Measurements from ENCODE around the gene SLCO1B1.
"Not testable (repeated sequence)": the region's sequence is repeated elsewhere in the genome, so short reads cannot be mapped to it uniquely, and the experiment has no call there.

Gene SLCO1B1, protein sequence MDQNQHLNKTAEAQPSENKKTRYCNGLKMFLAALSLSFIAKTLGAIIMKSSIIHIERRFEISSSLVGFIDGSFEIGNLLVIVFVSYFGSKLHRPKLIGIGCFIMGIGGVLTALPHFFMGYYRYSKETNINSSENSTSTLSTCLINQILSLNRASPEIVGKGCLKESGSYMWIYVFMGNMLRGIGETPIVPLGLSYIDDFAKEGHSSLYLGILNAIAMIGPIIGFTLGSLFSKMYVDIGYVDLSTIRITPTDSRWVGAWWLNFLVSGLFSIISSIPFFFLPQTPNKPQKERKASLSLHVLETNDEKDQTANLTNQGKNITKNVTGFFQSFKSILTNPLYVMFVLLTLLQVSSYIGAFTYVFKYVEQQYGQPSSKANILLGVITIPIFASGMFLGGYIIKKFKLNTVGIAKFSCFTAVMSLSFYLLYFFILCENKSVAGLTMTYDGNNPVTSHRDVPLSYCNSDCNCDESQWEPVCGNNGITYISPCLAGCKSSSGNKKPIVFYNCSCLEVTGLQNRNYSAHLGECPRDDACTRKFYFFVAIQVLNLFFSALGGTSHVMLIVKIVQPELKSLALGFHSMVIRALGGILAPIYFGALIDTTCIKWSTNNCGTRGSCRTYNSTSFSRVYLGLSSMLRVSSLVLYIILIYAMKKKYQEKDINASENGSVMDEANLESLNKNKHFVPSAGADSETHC

DNA sequence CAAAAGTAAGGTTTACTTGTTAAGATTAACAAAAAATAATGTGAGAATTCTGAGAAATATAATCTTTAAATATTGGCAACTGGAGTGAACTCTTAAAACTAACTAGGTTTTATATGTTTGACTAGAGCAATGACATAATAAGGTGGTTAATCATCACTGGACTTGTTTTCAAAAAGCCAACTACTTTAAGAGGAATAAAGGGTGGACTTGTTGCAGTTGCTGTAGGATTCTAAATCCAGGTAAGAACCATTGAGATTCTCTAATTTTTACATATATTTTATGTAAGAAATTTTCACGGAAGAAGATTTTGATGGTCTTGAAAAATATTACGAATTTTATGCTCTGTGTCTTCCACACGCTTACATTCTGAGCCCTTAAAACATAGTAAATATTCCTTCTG lies at the start of gene SLCO1B1:
Gene SLCO1B1, plus strand, starts transcription at position 197 of the 400 bp plus-strand sequence. CDS start 10,381 bp downstream, outside the sequence.
- H3K4me3 ChIP-seq (ENCODE audit: low read depth in 1 of 2, low read length in 2 of 2), result no peak within 1 kb of the TSS

DNA sequence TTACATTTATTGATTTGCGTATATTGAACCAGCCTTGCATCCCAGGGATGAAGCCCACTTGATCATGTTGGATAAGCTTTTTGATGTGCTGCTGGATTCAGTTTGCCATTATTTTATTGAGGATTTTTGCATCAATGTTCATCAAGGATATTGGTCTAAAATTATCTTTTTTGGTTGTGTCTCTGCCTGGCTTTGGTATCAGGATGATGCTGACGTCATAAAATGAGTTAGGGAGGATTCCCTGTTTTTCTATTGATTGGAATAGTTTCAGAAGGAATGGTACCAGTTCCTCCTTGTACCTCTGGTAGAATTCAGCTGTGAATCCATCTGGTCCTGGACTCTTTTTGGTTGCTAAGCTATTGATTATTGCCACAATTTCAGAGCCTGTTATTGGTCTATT lies 46.2 kb upstream of the SLCO1B1 start:
- H3K9me3 ChIP-seq (ENCODE audit: control insufficient read depth in 1 of 2, low read length in 2 of 2), result not testable (repeated sequence)

More for the DNA sequence above, at the start of gene SLCO1B1:
- Histone ChIP-seq H3K27ac (ENCODE audit: low read length) (no peak within 1 kb of the TSS), H3K9me3 (ENCODE audit: control insufficient read depth in 1 of 2, low read length in 2 of 2) (no peaks in the 10 kb centered on the region), H3K27me3 (ENCODE audit: low read depth, low read length) (no peaks in the 10 kb centered on the region), H3K4me1 (ENCODE audit: control insufficient read depth in 1 of 2, insufficient read depth in 2 of 2, low read length in 2 of 2) (no peaks in the 10 kb centered on the region), H3K36me3 (ENCODE audit: control insufficient read depth in 1 of 2, insufficient read depth in 2 of 2, low read length in 2 of 2) (no peaks in the 10 kb centered on the region)

DNA sequence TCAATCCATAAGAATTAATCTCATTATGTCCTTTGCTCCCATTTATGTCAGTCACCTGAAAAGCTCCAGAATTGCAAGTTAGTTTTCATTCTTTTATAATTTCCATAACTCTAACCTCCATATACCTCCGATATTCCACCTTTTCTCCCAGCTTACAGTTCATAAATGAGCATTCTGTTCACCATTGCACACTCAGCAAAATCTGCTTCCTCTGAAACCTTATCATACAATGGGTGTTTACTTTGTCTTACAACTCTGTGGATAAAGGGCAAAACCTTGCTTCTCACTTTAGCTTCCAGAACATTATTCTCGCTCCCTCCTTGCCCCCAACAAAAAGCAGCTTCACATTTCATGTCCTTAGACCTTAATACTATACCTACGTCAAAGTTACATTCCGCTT lies 19.3 kb upstream of the SLCO1B1 start:
- no peaks in the 10 kb centered on the region for H3K4me1 ChIP-seq (ENCODE audit: control insufficient read depth in 1 of 2, insufficient read depth in 2 of 2, low read length in 2 of 2)
- no peaks in the 10 kb centered on the region for H3K27me3 ChIP-seq (ENCODE audit: low read depth, low read length)
- H3K4me3 ChIP-seq (ENCODE audit: low read depth in 1 of 2, low read length in 2 of 2), result no peak overlapping the region
- peaks cover 0 to 3% of the 10 kb centered on the region in 2 donors for H3K9me3 ChIP-seq (ENCODE audit: control insufficient read depth in 1 of 2, low read length in 2 of 2)
- no peaks in the 10 kb centered on the region for H3K36me3 ChIP-seq (ENCODE audit: control insufficient read depth in 1 of 2, insufficient read depth in 2 of 2, low read length in 2 of 2)
- H3K27ac ChIP-seq (ENCODE audit: low read length), result no peak overlapping the region

More for the DNA sequence above, 46.2 kb upstream of the SLCO1B1 start:
- not testable (repeated sequence) for H3K4me3 ChIP-seq (ENCODE audit: low read depth in 1 of 2, low read length in 2 of 2); H3K36me3 ChIP-seq (ENCODE audit: control insufficient read depth in 1 of 2, insufficient read depth in 2 of 2, low read length in 2 of 2); H3K27me3 ChIP-seq (ENCODE audit: low read depth, low read length); H3K4me1 ChIP-seq (ENCODE audit: control insufficient read depth in 1 of 2, insufficient read depth in 2 of 2, low read length in 2 of 2); H3K27ac ChIP-seq (ENCODE audit: low read length)

DNA sequence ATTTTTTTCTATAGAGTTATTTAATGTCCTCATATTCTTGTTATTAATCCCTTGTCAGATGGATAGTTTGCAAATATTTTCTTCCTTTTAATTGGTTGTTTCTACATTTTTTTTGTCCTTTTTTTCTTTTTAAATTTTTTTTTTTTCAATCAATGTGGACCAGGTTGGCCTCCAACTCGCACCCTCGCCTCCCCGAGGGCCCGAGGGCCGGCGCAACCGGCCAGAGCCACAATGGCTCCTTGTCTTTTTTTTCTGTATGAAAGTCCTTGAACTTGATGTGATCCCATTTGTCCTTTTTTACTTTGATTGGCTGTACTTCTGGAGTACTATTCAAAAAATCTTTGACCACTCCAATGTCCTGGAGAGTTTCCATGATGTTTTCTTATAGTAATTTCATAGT lies 17.7 kb upstream of the SLCO1B1 start:
- Histone ChIP-seq H3K27ac (ENCODE audit: low read length) (no peak overlapping the region), H3K4me1 (ENCODE audit: control insufficient read depth in 1 of 2, insufficient read depth in 2 of 2, low read length in 2 of 2) (no peaks in the 10 kb centered on the region), H3K9me3 (ENCODE audit: control insufficient read depth in 1 of 2, low read length in 2 of 2) (peaks cover 0 to 3% of the 10 kb centered on the region in 2 donors), H3K36me3 (ENCODE audit: control insufficient read depth in 1 of 2, insufficient read depth in 2 of 2, low read length in 2 of 2) (no peaks in the 10 kb centered on the region), H3K27me3 (ENCODE audit: low read depth, low read length) (no peaks in the 10 kb centered on the region), H3K4me3 (ENCODE audit: low read depth in 1 of 2, low read length in 2 of 2) (no peak overlapping the region)

DNA sequence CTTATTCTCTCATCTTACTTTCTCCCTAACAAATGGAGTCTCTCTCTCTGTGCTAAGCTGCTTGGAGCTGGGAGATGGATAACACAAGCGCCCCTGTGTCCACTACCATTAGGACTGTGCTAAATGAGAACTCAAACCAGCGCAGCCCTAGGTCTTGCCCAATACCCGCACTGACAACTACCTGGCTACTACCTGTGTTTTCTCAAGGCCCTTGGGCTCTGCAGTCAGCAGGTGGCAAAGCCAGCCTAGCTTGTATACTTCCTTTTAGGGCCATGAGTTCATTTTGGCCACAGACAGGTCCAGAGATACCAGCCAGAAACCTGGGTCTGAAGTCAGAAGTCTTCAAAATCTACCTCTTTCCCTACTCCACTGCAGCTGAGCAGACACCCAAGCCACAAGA lies 13.0 kb upstream of the SLCO1B1 start:
- H3K36me3 ChIP-seq (ENCODE audit: control insufficient read depth in 1 of 2, insufficient read depth in 2 of 2, low read length in 2 of 2), result no peaks in the 10 kb centered on the region
- no peaks in the 10 kb centered on the region for H3K27me3 ChIP-seq (ENCODE audit: low read depth, low read length)
- no peak overlapping the region for H3K27ac ChIP-seq (ENCODE audit: low read length)

DNA sequence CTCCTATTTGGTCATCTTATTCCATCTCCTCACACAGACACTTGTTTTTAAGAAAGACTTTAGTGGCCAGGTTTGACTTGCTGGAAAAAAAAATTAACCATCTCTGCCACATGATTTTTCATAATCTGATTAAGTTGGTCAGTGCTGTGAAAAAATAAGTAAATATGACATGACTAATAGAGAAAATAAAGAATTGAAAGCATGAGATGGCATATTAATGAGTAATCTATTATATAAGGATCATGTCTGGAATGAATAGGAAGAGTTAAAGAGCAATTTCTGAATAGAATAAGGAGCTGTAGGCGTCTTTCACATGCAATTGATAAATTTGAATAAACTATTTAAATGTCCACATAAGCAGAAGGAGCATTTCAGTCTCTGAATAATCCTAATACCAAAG lies 12.2 kb upstream of the SLCO1B1 start:
- H3K4me1 ChIP-seq (ENCODE audit: control insufficient read depth in 1 of 2, insufficient read depth in 2 of 2, low read length in 2 of 2), result no peaks in the 10 kb centered on the region
- no peak overlapping the region for H3K4me3 ChIP-seq (ENCODE audit: low read depth in 1 of 2, low read length in 2 of 2)
- H3K27me3 ChIP-seq (ENCODE audit: low read depth, low read length), result no peaks in the 10 kb centered on the region
- H3K27ac ChIP-seq (ENCODE audit: low read length), result no peak overlapping the region
- H3K9me3 ChIP-seq (ENCODE audit: control insufficient read depth in 1 of 2, low read length in 2 of 2), result no peaks in the 10 kb centered on the region
- H3K36me3 ChIP-seq (ENCODE audit: control insufficient read depth in 1 of 2, insufficient read depth in 2 of 2, low read length in 2 of 2), result no peaks in the 10 kb centered on the region

More for the DNA sequence above, 13.0 kb upstream of the SLCO1B1 start:
- H3K9me3 ChIP-seq (ENCODE audit: control insufficient read depth in 1 of 2, low read length in 2 of 2), result no peaks in the 10 kb centered on the region
- no peak overlapping the region for H3K4me3 ChIP-seq (ENCODE audit: low read depth in 1 of 2, low read length in 2 of 2)
- H3K4me1 ChIP-seq (ENCODE audit: control insufficient read depth in 1 of 2, insufficient read depth in 2 of 2, low read length in 2 of 2), result no peaks in the 10 kb centered on the region

DNA sequence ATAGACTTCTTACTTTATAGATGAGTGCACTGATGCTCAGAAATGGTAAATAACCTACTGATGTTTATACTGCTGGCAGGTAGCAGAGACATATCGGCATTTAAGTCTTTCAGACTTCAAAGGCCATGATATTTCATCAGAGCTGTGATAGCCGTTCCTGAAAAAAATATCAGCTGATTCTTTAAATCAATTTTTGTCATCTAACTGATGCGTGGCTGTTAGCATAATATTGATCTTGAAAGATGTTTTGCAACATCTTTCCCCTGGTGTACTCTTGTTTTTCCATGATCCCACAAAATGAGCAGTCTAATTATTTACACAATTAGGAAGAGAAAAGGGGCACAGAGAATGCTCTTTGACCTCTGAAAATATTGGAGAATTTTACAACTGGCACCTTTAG lies 1.6 kb upstream of the SLCO1B1 start:
- Histone ChIP-seq H3K27me3 (ENCODE audit: low read depth, low read length) (no peaks in the 10 kb centered on the region), H3K4me1 (ENCODE audit: control insufficient read depth in 1 of 2, insufficient read depth in 2 of 2, low read length in 2 of 2) (no peaks in the 10 kb centered on the region), H3K36me3 (ENCODE audit: control insufficient read depth in 1 of 2, insufficient read depth in 2 of 2, low read length in 2 of 2) (no peaks in the 10 kb centered on the region), H3K27ac (ENCODE audit: low read length) (no peak overlapping the region), H3K4me3 (ENCODE audit: low read depth in 1 of 2, low read length in 2 of 2) (no peak overlapping the region), H3K9me3 (ENCODE audit: control insufficient read depth in 1 of 2, low read length in 2 of 2) (no peaks in the 10 kb centered on the region)

DNA sequence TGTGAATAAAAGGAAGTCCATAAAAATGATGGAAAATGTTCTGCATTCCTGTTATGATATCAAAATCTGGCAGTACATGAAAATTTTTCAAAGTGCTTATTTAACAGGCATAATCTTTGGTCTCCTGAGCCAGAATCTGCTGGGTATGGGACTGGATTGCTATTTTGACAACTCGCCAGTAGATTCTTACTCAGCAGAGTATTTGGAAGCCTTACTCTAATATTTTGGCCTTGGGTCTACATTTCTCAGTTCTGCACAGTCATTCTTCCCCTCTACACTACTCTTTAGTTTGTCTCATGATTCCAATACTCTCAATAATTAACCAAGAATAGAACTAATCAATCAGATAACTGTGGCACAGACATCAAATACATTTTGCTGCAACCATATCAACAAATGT lies 1.1 kb upstream of the SLCO1B1 start:
- H3K4me1 ChIP-seq (ENCODE audit: control insufficient read depth in 1 of 2, insufficient read depth in 2 of 2, low read length in 2 of 2), result no peaks in the 10 kb centered on the region
- no peak overlapping the region for H3K27ac ChIP-seq (ENCODE audit: low read length)
- H3K4me3 ChIP-seq (ENCODE audit: low read depth in 1 of 2, low read length in 2 of 2), result no peak overlapping the region
- H3K9me3 ChIP-seq (ENCODE audit: control insufficient read depth in 1 of 2, low read length in 2 of 2), result no peaks in the 10 kb centered on the region
- no peaks in the 10 kb centered on the region for H3K36me3 ChIP-seq (ENCODE audit: control insufficient read depth in 1 of 2, insufficient read depth in 2 of 2, low read length in 2 of 2)
- H3K27me3 ChIP-seq (ENCODE audit: low read depth, low read length), result no peaks in the 10 kb centered on the region

DNA sequence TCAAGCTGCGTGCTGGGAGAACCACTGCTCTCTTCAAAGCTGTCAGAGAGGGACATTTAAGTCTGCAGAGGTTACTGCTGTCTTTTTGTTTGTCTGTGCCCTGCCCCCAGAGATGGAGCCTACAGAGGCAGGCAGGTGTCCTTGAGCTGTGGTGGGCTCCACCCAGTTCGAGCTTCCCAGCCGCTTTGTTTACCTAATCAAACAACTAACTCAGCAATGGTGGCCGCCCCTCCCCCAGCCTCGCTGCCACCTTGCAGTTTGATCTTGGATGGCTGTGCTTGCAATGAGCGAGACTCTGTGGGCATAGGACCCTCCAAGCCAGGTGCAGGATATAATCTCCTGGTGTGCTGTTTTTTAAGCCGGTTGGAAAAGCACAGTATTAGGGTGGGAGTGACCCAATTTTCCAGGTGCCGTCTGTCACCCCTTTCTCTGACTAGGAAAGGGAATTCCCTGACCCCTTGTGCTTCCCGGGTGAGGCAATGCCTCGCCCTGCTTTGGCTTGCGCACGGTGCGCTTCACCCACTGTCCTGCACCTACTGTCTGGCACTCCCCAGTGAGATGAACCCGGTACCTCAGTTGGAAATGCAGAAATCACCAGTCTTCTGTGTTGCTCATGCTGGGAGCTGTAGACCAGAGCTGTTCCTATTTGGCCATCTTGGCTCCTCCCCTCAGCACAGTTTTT lies 6.5 kb downstream of the SLCO1B1 start:
- H3K4me1 ChIP-seq (ENCODE audit: control insufficient read depth in 1 of 2, insufficient read depth in 2 of 2, low read length in 2 of 2); H3K4me3 ChIP-seq (ENCODE audit: low read depth in 1 of 2, low read length in 2 of 2); H3K9me3 ChIP-seq (ENCODE audit: control insufficient read depth in 1 of 2, low read length in 2 of 2); H3K36me3 ChIP-seq (ENCODE audit: control insufficient read depth in 1 of 2, insufficient read depth in 2 of 2, low read length in 2 of 2); H3K27ac ChIP-seq (ENCODE audit: low read length); H3K27me3 ChIP-seq (ENCODE audit: low read depth, low read length): not testable (repeated sequence)

DNA sequence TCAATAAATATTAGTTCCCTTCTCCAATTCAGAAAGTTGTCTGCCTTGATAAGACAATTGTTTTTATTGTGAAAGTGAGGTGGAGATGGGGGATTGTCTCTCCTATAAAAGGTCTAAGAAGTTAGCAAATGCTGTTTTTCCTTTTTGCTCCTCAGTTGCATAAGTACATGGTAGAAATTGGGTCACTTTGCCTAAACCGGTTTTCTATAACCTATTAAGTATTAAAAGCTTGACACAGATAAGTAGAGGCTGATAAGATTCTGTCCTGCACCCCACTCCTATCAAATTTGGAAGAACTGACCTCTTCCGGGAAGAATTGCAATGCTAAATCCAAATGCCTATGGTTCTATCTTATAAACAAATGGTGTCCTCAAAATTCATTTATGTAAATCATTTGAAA lies 7.0 kb downstream of the SLCO1B1 start:
- no peak overlapping the region for H3K27ac ChIP-seq (ENCODE audit: low read length)
- no peaks in the 10 kb centered on the region for H3K9me3 ChIP-seq (ENCODE audit: control insufficient read depth in 1 of 2, low read length in 2 of 2)
- no peaks in the 10 kb centered on the region for H3K27me3 ChIP-seq (ENCODE audit: low read depth, low read length)
- no peak overlapping the region for H3K4me3 ChIP-seq (ENCODE audit: low read depth in 1 of 2, low read length in 2 of 2)
- no peaks in the 10 kb centered on the region for H3K4me1 ChIP-seq (ENCODE audit: control insufficient read depth in 1 of 2, insufficient read depth in 2 of 2, low read length in 2 of 2)
- no peaks in the 10 kb centered on the region for H3K36me3 ChIP-seq (ENCODE audit: control insufficient read depth in 1 of 2, insufficient read depth in 2 of 2, low read length in 2 of 2)

DNA sequence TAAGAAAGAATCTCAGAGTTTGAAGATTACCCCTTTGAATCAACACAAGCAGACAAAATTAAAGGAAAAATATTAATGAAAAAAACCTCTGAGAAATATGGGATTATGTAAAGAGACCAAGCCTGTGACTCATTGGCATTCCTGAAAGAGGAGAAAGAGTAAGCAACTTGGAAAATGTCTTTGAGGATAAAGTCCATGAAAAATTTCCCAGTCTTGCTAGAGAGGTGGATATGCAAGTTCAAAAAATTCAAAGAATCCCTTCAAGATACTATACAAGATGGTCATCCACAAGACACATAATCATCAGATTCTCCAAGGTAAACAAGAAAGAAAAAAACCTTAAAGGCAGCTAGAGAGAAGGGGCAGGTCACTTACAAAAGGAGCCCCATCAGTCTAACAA lies 13.3 kb downstream of the SLCO1B1 start:
- no peaks in the 10 kb centered on the region for H3K36me3 ChIP-seq (ENCODE audit: control insufficient read depth in 1 of 2, insufficient read depth in 2 of 2, low read length in 2 of 2)
- H3K4me1 ChIP-seq (ENCODE audit: control insufficient read depth in 1 of 2, insufficient read depth in 2 of 2, low read length in 2 of 2), result no peaks in the 10 kb centered on the region
- no peaks in the 10 kb centered on the region for H3K9me3 ChIP-seq (ENCODE audit: control insufficient read depth in 1 of 2, low read length in 2 of 2)
- no peak overlapping the region for H3K4me3 ChIP-seq (ENCODE audit: low read depth in 1 of 2, low read length in 2 of 2)
- no peak overlapping the region for H3K27ac ChIP-seq (ENCODE audit: low read length)
- no peaks in the 10 kb centered on the region for H3K27me3 ChIP-seq (ENCODE audit: low read depth, low read length)
